ENCODE measurements around the gene MARK2.

The MARK2 gene

GRCh38 chr11:63911876-63912275 lies 73.0 kb downstream of the MARK2 start:
- DNase-seq: no peak

GRCh38 chr11:63912678-63913077 lies 73.8 kb downstream of the MARK2 start:
- DNase-seq: no peak

GRCh38 chr11:63913866-63914830 lies 75.2 kb downstream of the MARK2 start:
- no peak for DNase-seq

- DNase-seq: no peak
Measured at GRCh38 chr11:63914896-63915691, 76.2 kb downstream of the MARK2 start.

GRCh38 chr11:63915961-63916836 lies 77.3 kb downstream of the MARK2 start:
- DNase-seq: peak; percentile 16

GRCh38 chr11:63916837-63917691 lies 78.2 kb downstream of the MARK2 start, which contains the start of gene RCOR2:
RCOR2 (minus strand) TSS chr11:63917164; CDS start chr11:63916456, 708 bp downstream.
- DNase-seq: peak; percentile 68

GRCh38 chr11:63917692-63918506 lies 79.0 kb downstream of the MARK2 start:
- DNase-seq: peak; percentile 20

- DNase-seq: no peak
Measured at GRCh38 chr11:63918507-63919191, 79.7 kb downstream of the MARK2 start.

- DNase-seq: no peak
Measured at GRCh38 chr11:63919267-63920125, 80.6 kb downstream of the MARK2 start.

- DNase-seq: no peak
Measured at GRCh38 chr11:63920126-63920938, 81.4 kb downstream of the MARK2 start.

GRCh38 chr11:63920939-63921417 lies 82.1 kb downstream of the MARK2 start:
- peak; percentile 19 for DNase-seq

GRCh38 chr11:63922673-63923192 lies 83.8 kb downstream of the MARK2 start:
- DNase-seq: no peak

- no peak for DNase-seq
Measured at GRCh38 chr11:63923319-63923718, 84.4 kb downstream of the MARK2 start.

GRCh38 chr11:63929616-63930015 lies 90.7 kb downstream of the MARK2 start:
- no peak for DNase-seq

- no peak for DNase-seq
Measured at GRCh38 chr11:63931045-63931444, 92.1 kb downstream of the MARK2 start.

GRCh38 chr11:63931876-63932275 lies 93.0 kb downstream of the MARK2 start:
- no peak for DNase-seq

- DNase-seq: no peak
Measured at GRCh38 chr11:63933459-63933858, 94.5 kb downstream of the MARK2 start.
